IPS DF 4.7 (cell line): ENCODE measurements around the gene CD28.
"Not testable (repeated sequence)": the region's sequence is repeated elsewhere in the genome, so short reads cannot be mapped to it uniquely, and the experiment has no call there.

Experiments used
- DNase-seq: peaks from one replicate; pipeline ENCODE4 v3.0.0-alpha.2; 2013; ENCODE audit warnings: low spot score; ENCODE audit errors: extremely low read depth

Gene CD28

GRCh38 chr2:203685789-203686420 lies 20.5 kb upstream of the CD28 start:
- no peak for DNase-seq

GRCh38 chr2:203687165-203687564 lies 19.3 kb upstream of the CD28 start:
- DNase-seq, result no peak

- no peak for DNase-seq
Observed at GRCh38 chr2:203688798-203689197, 17.6 kb upstream of the CD28 start.

GRCh38 chr2:203689426-203690116 lies 16.9 kb upstream of the CD28 start:
- DNase-seq, result no peak

- DNase-seq, result no peak
Observed at GRCh38 chr2:203690117-203690431, 16.4 kb upstream of the CD28 start.

- DNase-seq, result no peak
Observed at GRCh38 chr2:203690441-203691047, 15.9 kb upstream of the CD28 start.

GRCh38 chr2:203691149-203691548 lies 15.3 kb upstream of the CD28 start:
- DNase-seq, result no peak

GRCh38 chr2:203692031-203692710 lies 14.3 kb upstream of the CD28 start:
- DNase-seq, result no peak

- DNase-seq, result no peak
Observed at GRCh38 chr2:203693242-203693879, 13.1 kb upstream of the CD28 start.

GRCh38 chr2:203694191-203694590 lies 12.2 kb upstream of the CD28 start:
- no peak for DNase-seq

GRCh38 chr2:203697190-203697589 lies 9.2 kb upstream of the CD28 start:
- DNase-seq, result no peak

- not testable (repeated sequence) for DNase-seq
Observed at GRCh38 chr2:203697763-203698162, 8.7 kb upstream of the CD28 start.

GRCh38 chr2:203698410-203698809 lies 8.0 kb upstream of the CD28 start:
- not testable (repeated sequence) for DNase-seq

GRCh38 chr2:203704430-203704829 lies 2.0 kb upstream of the CD28 start:
- no peak for DNase-seq

GRCh38 chr2:203705178-203705577 lies 1.3 kb upstream of the CD28 start:
- no peak for DNase-seq

- DNase-seq, result no peak
Observed at GRCh38 chr2:203707530-203707929, 1.1 kb downstream of the CD28 start.

GRCh38 chr2:203708846-203709396 lies 2.5 kb downstream of the CD28 start:
- DNase-seq, result no peak

GRCh38 chr2:203709416-203710040 lies 3.1 kb downstream of the CD28 start:
- no peak for DNase-seq

- DNase-seq, result no peak
Observed at GRCh38 chr2:203710226-203710625, 3.8 kb downstream of the CD28 start.

GRCh38 chr2:203710952-203711351 lies 4.5 kb downstream of the CD28 start:
- DNase-seq, result no peak

- no peak for DNase-seq
Observed at GRCh38 chr2:203711399-203711798, 5.0 kb downstream of the CD28 start.
